GM12872 (cell line): ENCODE data around the gene PCDHGA2.
"Not testable (repeated sequence)": the region's sequence is repeated elsewhere in the genome, so short reads cannot be mapped to it uniquely, and the experiment has no call there.

Experiments
- TF ChIP-seq, protein P1 (sequence below): IDR thresholded peaks from 3 replicates; pipeline ENCODE4 v1.5.1; 2011; ENCODE audit warnings: low read depth, mild to moderate bottlenecking, low read length, moderate library complexity; ENCODE audit not compliant: insufficient read depth

PCDHGA2 gene

DNA sequence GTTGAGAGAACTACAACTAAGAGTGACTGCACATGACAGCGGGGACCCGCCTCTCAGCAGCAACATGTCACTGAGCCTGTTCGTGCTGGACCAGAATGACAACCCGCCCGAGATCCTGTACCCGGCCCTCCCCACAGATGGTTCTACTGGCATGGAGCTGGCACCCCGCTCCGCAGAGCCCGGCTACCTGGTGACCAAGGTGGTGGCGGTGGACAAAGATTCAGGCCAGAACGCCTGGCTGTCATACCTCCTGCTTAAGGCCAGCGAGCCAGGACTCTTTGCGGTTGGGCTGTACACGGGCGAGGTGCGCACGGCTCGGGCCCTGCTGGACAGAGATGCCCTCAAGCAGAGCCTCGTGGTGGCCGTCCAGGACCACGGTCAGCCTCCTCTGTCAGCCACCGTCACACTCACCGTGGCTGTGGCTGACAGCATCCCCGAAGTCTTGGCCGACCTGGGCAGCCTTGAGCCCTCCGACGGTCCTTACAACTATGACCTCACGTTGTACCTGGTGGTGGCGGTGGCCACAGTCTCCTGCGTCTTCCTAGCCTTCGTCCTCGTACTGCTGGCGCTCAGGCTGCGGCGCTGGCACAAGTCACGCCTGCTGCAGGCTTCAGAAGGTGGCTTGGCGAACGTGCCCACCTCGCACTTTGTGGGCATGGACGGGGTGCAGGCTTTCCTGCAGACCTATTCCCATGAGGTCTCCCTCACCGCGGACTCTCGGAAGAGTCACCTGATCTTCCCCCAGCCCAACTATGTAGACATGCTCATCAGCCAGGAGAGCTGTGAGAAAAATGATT, 46.1 kb downstream of the PCDHGA2 start:
- TF ChIP-seq, protein P1, sequence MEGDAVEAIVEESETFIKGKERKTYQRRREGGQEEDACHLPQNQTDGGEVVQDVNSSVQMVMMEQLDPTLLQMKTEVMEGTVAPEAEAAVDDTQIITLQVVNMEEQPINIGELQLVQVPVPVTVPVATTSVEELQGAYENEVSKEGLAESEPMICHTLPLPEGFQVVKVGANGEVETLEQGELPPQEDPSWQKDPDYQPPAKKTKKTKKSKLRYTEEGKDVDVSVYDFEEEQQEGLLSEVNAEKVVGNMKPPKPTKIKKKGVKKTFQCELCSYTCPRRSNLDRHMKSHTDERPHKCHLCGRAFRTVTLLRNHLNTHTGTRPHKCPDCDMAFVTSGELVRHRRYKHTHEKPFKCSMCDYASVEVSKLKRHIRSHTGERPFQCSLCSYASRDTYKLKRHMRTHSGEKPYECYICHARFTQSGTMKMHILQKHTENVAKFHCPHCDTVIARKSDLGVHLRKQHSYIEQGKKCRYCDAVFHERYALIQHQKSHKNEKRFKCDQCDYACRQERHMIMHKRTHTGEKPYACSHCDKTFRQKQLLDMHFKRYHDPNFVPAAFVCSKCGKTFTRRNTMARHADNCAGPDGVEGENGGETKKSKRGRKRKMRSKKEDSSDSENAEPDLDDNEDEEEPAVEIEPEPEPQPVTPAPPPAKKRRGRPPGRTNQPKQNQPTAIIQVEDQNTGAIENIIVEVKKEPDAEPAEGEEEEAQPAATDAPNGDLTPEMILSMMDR = no peak

DNA sequence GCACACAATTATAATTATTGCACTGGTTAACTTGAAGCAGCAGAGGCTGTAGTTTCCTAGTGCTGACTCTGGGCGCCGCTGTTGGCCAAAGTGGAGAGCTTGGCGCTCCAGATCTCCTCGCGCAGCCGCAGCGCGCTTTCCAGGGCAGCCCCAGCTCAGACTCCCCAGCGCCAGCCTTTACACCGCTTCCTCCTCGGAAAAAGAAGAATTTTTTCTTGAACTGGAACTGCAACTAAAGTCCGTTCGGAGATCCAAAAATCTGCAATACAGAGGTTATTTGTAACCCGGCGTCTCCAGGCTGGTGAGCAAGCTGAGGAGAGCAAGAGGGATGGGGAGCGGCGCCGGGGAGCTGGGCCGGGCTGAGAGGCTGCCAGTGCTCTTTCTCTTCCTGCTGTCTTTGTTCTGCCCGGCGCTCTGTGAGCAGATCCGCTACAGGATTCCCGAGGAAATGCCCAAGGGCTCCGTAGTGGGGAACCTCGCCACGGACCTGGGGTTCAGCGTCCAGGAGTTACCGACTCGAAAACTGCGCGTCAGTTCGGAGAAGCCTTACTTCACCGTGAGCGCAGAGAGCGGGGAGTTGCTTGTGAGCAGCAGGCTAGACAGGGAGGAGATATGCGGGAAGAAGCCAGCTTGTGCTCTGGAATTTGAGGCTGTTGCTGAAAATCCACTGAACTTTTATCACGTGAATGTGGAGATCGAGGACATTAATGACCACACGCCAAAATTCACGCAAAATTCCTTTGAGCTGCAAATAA, 49.2 kb downstream of the PCDHGA2 start, which contains the start of gene PCDHGB4:
PCDHGB4 (plus strand) TSS at position 142 of the 755 bp plus-strand sequence; CDS start at position 329, 187 bp downstream.
- TF ChIP-seq, protein P1 = not testable (repeated sequence)

DNA sequence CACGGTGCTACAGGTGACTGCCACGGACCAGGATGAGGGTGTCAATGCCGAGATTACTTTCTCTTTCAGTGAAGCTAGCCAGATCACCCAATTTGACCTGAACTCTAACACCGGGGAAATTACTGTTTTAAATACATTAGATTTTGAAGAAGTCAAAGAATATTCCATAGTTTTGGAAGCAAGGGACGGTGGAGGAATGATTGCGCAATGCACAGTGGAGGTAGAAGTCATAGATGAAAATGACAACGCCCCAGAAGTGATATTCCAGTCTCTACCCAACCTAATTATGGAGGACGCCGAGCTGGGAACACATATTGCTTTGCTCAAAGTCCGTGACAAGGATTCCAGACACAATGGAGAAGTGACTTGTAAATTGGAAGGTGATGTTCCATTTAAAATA, 50.1 kb downstream of the PCDHGA2 start:
- TF ChIP-seq, protein P1 = no peak

DNA sequence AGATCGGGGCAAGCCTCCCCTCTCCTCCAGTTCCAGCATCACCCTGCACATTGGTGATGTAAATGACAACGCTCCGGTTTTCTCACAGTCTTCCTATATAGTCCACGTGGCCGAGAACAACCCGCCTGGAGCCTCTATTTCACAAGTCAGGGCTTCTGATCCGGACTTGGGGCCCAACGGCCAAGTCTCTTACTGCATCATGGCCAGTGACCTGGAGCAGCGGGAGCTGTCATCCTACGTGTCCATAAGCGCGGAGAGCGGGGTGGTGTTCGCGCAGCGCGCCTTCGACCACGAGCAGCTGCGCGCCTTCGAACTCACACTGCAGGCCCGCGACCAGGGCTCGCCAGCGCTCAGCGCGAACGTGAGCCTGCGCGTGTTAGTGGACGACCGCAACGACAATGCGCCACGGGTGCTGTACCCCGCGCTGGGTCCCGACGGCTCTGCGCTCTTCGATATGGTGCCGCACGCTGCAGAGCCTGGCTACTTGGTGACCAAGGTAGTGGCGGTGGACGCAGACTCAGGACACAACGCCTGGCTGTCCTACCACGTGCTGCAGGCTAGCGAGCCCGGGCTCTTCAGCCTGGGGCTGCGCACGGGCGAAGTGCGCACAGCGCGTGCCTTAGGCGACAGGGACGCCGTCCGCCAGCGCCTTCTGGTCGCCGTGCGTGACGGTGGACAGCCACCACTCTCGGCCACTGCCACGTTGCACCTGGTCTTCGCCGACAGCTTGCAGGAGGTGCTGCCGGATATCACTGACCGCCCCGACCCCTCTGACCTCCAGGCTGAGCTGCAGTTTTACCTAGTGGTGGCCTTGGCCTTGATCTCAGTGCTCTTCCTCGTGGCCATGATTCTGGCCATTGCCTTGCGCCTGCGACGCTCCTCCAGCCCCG, 50.8 kb downstream of the PCDHGA2 start:
- TF ChIP-seq, protein P1 = no peak

DNA sequence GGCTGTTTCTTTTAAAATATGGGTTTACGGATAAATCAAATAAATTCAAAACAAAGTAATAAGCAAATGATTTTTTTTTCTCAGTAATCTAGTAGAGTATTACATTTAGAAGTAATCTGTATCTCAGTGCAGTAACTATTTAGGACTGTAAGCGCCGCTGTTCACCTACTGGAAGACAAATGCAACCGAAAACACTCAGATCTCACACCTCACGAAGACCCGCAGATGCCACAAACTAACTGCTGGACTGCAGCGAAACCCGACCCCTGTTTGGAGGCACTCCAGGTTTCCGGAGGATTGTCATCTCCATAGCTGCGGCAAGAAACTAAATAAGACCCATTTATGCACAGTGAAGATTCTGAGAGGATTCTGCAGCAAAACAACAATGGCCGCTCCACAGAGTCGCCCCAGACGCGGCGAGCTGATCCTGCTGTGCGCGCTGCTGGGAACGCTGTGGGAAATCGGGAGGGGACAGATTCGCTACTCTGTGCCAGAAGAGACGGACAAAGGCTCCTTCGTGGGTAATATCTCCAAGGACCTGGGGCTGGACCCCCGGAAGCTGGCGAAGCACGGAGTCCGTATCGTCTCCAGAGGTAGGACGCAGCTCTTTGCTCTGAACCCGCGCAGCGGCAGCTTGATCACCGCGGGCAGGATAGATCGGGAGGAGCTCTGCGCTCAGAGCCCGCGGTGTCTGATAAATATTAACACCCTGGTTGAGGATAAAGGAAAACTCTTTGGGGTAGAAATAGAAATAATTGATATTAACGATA, 54.1 kb downstream of the PCDHGA2 start, which contains the start of gene PCDHGA8:
PCDHGA8 (plus strand) TSS at position 205 of the 770 bp plus-strand sequence; CDS start at position 386, 181 bp downstream.
- TF ChIP-seq, protein P1 = 0 out of 3 replicates have a peak, but pooled peaks have one; percentile 12
